HAP-1 (cell line): ENCODE data around the gene PCMTD2.
"Not testable (repeated sequence)": the region's sequence is repeated elsewhere in the genome, so short reads cannot be mapped to it uniquely, and the experiment has no call there.

Source experiments
- DNase-seq, 2 experiments: peaks; one replicate each; pipeline ENCODE4 v3.0.0-alpha.2; 2016 to 2020; ENCODE audit warnings: low spot score in 2 of 2
- H3K27me3 ChIP-seq: fragments of 250-450 bp; sonication (Bioruptor Pico); 2 replicates; pipeline ENCODE4 v1.5.1; 2020; ENCODE audit warnings: low read depth, mild to moderate bottlenecking, moderate library complexity
- H3K36me3 ChIP-seq: fragments of 250-450 bp; sonication (Bioruptor Pico); replicated peaks from 2 replicates; pipeline ENCODE4 v1.5.1; 2020; ENCODE audit warnings: mild to moderate bottlenecking
- H3K4me1 ChIP-seq: fragments of 250-450 bp; sonication (Bioruptor Pico); 2 replicates; pipeline ENCODE4 v1.5.1; 2020; ENCODE audit warnings: mild to moderate bottlenecking
- H3K4me3 ChIP-seq: fragments of 250-450 bp; sonication (Bioruptor Pico); 2 replicates; pipeline ENCODE4 v1.5.1; 2020; ENCODE audit warnings: mild to moderate bottlenecking, moderate library complexity
- H3K9me3 ChIP-seq: fragments of 250-450 bp; sonication (Bioruptor Pico); 2 replicates; pipeline ENCODE4 v1.5.1; 2020; ENCODE audit warnings: mild to moderate bottlenecking, moderate library complexity
- in situ Hi-C: fragments of 300-500 bp; cut with MboI; formaldehyde crosslinking; loops from 3 replicates; pipeline ENCODE4 v1.14.3; 2020; ENCODE audit warnings: low sequenced_read_pairs, inconsistent platforms, mixed read lengths

PCMTD2 gene

DNA sequence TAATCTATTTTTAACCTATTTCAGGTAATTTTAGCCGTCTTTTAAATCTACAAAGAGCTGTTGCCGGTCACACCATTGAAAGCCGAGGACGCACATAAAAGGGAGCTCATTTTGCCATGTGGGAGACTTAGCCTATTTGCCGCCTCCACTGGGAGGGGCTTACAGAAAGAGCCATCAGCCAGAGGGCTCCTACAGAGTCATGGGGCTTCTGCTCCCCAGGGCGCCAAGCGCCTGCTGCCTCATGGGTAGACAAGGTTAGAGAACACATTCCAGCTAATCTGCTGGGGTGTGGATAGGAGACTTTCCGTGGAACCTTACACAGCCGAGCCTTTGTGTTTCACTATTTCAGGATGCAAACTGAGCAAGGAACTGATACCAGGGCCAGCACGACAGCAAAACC is 12.6 kb downstream of the PCMTD2 start:
- no peaks in the 10 kb centered on the region for H3K27me3 ChIP-seq
- no peak for DNase-seq
- H3K9me3 ChIP-seq = no peaks in the 10 kb centered on the region
- no peaks in the 10 kb centered on the region; the same call in none of the 2 replicates for H3K36me3 ChIP-seq
- H3K4me1 ChIP-seq = no peaks in the 10 kb centered on the region
- in situ Hi-C loops = no loop called here
- no peak overlapping the region for H3K4me3 ChIP-seq

GRCh38 chr20:64269604-64270411 is 14.3 kb downstream of the PCMTD2 start:
- Histone ChIP-seq H3K36me3 (no peaks in the 10 kb centered on the region; the same call in none of the 2 replicates), H3K27me3 (no peaks in the 10 kb centered on the region), H3K4me1 (no peaks in the 10 kb centered on the region), H3K4me3 (no peak overlapping the region), H3K9me3 (no peaks in the 10 kb centered on the region)
- no peak for DNase-seq
- in situ Hi-C loops = no loop called here

- Histone ChIP-seq H3K4me1 (no peaks in the 10 kb centered on the region), H3K27me3 (no peaks in the 10 kb centered on the region), H3K4me3 (no peak overlapping the region), H3K9me3 (no peaks in the 10 kb centered on the region), H3K36me3 (no peaks in the 10 kb centered on the region; the same call in none of the 2 replicates)
- in situ Hi-C loops = no loop called here
- DNase-seq = no peak
Observed at GRCh38 chr20:64271636-64272035, 16.1 kb downstream of the PCMTD2 start.

- H3K4me1 ChIP-seq = no peaks in the 10 kb centered on the region
- H3K36me3 ChIP-seq = no peaks in the 10 kb centered on the region; the same call in 1 of the 2 replicates
- no peaks in the 10 kb centered on the region for H3K27me3 ChIP-seq
- DNase-seq = no peak
- in situ Hi-C loops = no loop called here
- H3K4me3 ChIP-seq = no peak overlapping the region
- H3K9me3 ChIP-seq = no peaks in the 10 kb centered on the region
Observed at GRCh38 chr20:64273109-64273508, 17.6 kb downstream of the PCMTD2 start.

- in situ Hi-C loops = no loop called here
- Histone ChIP-seq H3K4me3 (no peak overlapping the region), H3K4me1 (no peaks in the 10 kb centered on the region), H3K27me3 (no peaks in the 10 kb centered on the region), H3K36me3 (no peaks in the 10 kb centered on the region), H3K9me3 (no peaks in the 10 kb centered on the region)
- DNase-seq = no peak
Observed at GRCh38 chr20:64276817-64277216, 21.3 kb downstream of the PCMTD2 start.

DNA sequence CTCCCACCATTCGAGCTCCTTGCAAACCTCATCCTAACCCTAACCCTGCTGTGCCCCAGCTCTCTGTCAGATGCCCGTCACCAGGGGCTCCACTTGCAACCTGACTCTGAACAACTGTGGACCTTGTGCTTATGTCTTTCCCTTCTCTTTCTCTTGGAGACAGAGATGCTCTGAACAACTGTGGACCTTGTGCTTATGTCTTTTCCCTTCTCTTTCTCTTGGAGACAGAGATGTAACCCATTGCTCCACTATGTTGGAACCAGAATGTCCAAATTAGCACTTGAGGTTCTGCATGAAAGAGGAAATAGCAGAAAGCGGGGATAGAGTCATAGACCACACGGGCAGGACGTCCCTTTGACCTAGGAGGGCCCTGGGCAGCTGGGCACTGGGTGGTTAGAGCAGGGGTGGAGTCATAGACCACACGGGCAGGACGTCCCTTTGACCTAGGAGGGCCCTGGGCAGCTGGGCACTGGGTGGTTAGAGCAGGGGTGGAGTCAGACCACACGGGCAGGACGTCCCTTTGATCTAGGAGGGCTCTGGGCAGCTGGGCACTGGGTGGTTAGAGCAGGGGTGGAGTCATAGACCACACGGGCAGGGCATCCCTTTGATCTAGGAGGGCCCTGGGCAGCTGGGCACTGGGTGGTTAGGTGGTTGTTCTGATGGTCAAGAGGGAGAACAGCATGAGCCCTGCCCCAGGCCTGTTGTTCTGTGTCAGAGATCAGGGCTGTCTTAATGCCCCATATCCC is 22.2 kb downstream of the PCMTD2 start:
- H3K27me3 ChIP-seq = no peaks in the 10 kb centered on the region
- no peak overlapping the region for H3K4me3 ChIP-seq
- H3K36me3 ChIP-seq = no peaks in the 10 kb centered on the region
- in situ Hi-C loops = no loop called here
- DNase-seq = no peak
- no peaks in the 10 kb centered on the region for H3K9me3 ChIP-seq
- H3K4me1 ChIP-seq = no peaks in the 10 kb centered on the region

DNA sequence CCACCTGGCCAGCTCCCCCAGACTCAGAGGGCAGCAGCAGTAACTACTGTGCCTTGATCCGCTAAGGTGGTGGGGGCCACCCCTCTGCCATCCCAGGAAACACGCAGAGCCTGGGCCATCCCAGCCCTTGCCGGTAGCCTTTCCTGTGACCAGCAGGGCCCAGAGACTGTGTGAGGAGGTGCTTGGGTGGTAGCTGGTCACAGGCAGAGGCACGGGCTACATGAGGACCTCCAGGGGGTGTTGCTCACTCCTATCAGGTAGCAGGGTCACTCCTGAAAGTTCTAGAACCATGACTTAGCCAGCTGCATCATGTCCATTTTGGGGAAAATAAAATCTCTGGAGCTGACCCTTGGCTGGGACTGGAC is 22.8 kb downstream of the PCMTD2 start:
- no peak for DNase-seq
- Histone ChIP-seq H3K4me1 (no peaks in the 10 kb centered on the region), H3K4me3 (no peak overlapping the region), H3K36me3 (no peaks in the 10 kb centered on the region), H3K27me3 (no peaks in the 10 kb centered on the region), H3K9me3 (no peaks in the 10 kb centered on the region)
- in situ Hi-C loops = no loop called here

- H3K27me3 ChIP-seq = no peaks in the 10 kb centered on the region
- in situ Hi-C loops = no loop called here
- no peak overlapping the region for H3K4me3 ChIP-seq
- H3K36me3 ChIP-seq = no peaks in the 10 kb centered on the region
- DNase-seq = no peak
- H3K4me1 ChIP-seq = no peaks in the 10 kb centered on the region
- no peaks in the 10 kb centered on the region for H3K9me3 ChIP-seq
Observed at GRCh38 chr20:64279826-64280459, 24.4 kb downstream of the PCMTD2 start.

DNA sequence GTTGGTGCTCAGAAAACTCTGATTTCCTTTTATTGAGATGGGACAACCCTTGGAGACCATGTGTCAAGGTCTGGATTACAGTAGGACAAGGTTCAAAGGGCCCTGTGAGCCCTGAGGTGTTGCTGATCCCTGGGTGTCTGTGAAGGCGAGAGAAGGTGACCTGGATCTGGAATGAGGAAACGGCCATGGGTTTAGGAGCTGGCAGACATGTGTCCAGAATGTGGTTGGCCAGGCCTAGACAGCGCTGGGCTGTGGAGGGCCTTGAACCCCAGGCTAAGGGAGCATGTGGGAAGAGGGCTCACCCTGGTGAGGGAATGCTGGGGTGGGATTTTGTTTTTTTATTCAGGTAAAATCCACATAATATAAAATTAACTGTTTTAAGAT is 24.9 kb downstream of the PCMTD2 start:
- Histone ChIP-seq H3K4me3 (no peak overlapping the region), H3K36me3 (no peaks in the 10 kb centered on the region), H3K9me3 (no peaks in the 10 kb centered on the region), H3K4me1 (no peaks in the 10 kb centered on the region), H3K27me3 (no peaks in the 10 kb centered on the region)
- no peak for DNase-seq
- in situ Hi-C loops = no loop called here

- Histone ChIP-seq H3K4me3 (no peak overlapping the region), H3K36me3 (no peaks in the 10 kb centered on the region), H3K4me1 (no peaks in the 10 kb centered on the region), H3K27me3 (no peaks in the 10 kb centered on the region), H3K9me3 (peaks cover 3% of the 10 kb centered on the region; the same call in 1 of the 2 replicates)
- in situ Hi-C loops = no loop called here
- DNase-seq = no peak
Observed at GRCh38 chr20:64283646-64284045, 28.1 kb downstream of the PCMTD2 start.

DNA sequence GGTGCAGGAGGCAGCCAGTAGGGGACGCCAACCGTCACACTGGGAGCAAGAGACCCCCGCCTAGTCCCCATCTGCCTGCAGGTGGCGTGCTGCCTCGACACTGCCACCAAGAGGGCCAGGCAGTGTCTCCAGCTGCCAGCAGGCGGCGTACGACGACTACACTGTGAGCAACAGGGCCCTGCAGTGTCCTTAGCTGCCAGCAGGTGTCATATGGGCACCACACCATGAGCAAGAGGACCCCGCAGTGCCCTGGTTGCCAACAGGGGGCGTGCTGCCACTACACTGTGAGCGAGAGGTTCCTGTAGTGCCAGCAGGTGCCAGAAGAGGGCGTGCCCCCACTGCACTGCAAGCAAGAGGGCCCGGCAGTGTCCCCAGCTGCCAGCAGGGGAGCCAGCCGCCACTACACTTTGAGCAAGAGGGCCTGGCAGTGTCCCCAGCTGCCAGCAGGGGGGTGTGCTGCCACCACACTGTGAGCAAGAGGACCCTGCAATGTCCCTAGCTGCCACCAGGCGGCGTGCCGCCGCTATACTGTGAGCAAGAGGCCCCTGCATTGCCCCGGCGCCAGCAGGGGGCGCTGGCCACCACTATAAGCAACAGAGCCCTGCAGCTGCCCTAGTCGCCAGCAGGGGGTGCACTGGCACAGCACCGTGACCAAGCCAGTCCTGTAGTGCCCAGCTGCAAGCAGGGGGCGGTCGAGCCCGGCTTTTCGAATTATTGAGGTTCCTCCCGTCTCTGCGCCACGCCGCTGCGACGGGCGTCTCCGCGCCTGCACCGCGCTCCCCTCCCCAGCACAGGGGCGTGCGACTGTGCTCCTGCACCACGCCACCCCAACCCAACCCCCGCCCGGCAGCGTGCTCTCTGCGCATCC is 30.3 kb downstream of the PCMTD2 start:
- H3K4me3 ChIP-seq, H3K4me1 ChIP-seq, H3K36me3 ChIP-seq, H3K27me3 ChIP-seq, in situ Hi-C loops, H3K9me3 ChIP-seq: not testable (repeated sequence)
- DNase-seq = peak in 1 of 2 experiments; percentile 76

DNA sequence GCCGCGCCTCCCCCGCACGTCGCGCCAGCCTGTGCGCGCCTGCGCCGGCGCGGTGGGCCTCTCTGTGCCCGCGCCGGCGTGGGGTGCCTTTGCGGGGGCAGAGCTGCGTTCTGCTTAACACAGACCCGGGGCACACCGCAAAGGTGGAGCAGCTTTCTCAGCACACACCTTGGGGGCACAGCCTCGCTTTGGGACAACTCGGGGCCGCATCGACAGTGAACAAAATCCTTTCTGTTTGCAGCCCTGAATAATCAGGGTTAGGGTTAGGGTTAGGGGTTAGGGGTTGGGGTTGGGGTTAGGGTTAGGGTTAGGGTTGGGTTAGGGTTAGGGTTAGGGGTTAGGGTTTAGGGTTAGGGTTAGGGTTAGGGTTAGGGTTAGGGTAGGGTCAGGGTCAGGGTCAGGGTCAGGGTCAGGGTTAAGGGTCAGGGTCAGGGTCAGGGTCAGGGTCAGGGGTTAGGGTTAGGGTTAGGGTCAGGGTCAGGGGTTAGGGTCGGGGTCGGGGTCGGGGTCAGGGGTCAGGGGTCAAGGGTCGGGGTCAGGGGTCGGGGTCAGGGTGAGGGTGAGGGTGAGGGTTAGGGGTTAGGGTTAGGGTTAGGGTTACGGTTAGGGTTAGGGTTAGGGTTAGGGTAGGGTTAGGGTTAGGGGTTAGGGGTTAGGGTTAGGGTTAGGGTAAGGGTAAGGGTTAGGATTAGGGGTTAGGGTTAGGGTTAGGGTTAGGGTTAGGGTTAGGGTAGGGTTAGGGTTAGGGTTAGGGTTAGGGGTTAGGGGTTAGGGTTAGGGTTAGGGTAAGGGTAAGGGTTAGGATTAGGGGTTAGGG is 31.1 kb downstream of the PCMTD2 start:
- H3K9me3 ChIP-seq, H3K4me3 ChIP-seq, H3K36me3 ChIP-seq, H3K4me1 ChIP-seq, in situ Hi-C loops, H3K27me3 ChIP-seq, DNase-seq: not testable (repeated sequence)

DNA sequence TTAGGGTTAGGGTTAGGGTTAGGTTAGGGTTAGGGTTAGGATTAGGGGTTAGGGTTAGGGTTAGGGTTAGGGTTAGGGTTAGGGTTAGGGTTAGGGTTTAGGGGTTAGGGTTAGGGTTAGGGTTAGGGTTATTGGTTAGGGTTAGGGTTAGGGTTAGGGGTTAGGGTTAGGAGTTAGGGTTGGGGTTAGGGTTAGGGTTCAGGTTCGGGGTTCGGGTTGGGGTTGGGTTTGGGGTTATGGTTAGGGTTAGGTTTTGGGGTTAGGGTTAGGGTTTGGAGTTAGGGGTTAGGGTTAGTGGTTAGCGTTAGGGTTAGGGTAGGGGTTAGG is 31.7 kb downstream of the PCMTD2 start:
- H3K27me3 ChIP-seq, H3K9me3 ChIP-seq, in situ Hi-C loops, H3K4me3 ChIP-seq, H3K36me3 ChIP-seq, DNase-seq, H3K4me1 ChIP-seq: not testable (repeated sequence)
